ENCODE data around the gene ADGRF3.

- TF ChIP-seq, protein P1, sequence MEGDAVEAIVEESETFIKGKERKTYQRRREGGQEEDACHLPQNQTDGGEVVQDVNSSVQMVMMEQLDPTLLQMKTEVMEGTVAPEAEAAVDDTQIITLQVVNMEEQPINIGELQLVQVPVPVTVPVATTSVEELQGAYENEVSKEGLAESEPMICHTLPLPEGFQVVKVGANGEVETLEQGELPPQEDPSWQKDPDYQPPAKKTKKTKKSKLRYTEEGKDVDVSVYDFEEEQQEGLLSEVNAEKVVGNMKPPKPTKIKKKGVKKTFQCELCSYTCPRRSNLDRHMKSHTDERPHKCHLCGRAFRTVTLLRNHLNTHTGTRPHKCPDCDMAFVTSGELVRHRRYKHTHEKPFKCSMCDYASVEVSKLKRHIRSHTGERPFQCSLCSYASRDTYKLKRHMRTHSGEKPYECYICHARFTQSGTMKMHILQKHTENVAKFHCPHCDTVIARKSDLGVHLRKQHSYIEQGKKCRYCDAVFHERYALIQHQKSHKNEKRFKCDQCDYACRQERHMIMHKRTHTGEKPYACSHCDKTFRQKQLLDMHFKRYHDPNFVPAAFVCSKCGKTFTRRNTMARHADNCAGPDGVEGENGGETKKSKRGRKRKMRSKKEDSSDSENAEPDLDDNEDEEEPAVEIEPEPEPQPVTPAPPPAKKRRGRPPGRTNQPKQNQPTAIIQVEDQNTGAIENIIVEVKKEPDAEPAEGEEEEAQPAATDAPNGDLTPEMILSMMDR (IDR thresholded peaks at IDR 0.05) = no peak
- TF ChIP-seq ZFX (IDR thresholded peaks at IDR 0.05; ENCODE audit: borderline replicate concordance) = no peak
Measured at GRCh38 chr2:26292646-26293045, 53.9 kb downstream of the ADGRF3 start.
